ENCODE results near the gene NT5C3A. TPM values are rescaled to one million over a fixed set of nuclear protein-coding genes. Genes with fewer than 3 reads are reported as not detected.

NT5C3A gene
- total and polyA plus RNA-seq, 2 of the 13 experiments (the other 11 are each of a cell fraction or from before 2014, with no cell fraction given): 16.9 to 34.0 TPM

- TF ChIP-seq ZBTB46 (CRISPR knock-in tag; IDR thresholded peaks at IDR 0.05; ENCODE audit: borderline replicate concordance): no peak
- TF ChIP-seq ZNF761 (CRISPR knock-in tag; conservative IDR thresholded peaks at IDR 0.05): no peak
- TF ChIP-seq ZBTB43 (CRISPR knock-in tag; conservative IDR thresholded peaks at IDR 0.05): no peak
- TF ChIP-seq EZH2 (conservative IDR thresholded peaks at IDR 0.05; ENCODE audit: low read depth, low read length): no peak
- no peak for TF ChIP-seq CEBPG (CRISPR knock-in tag; IDR thresholded peaks at IDR 0.05)
- TF ChIP-seq KMT2B (CRISPR knock-in tag; IDR thresholded peaks at IDR 0.05): 0 out of 2 replicates have a peak, but pooled peaks have one; percentile 48
- TF ChIP-seq TEAD3 (CRISPR knock-in tag; optimal IDR thresholded peaks at IDR 0.05; ENCODE audit: borderline replicate concordance): no peak
- peak; percentile 55; the same call in 1 of the 2 replicates for TF ChIP-seq ZNF558 (CRISPR knock-in tag; IDR thresholded peaks at IDR 0.05; ENCODE audit: borderline replicate concordance)
- peak; percentile 41; the same call in 1 of the 2 replicates for TF ChIP-seq HES4 (CRISPR knock-in tag; IDR thresholded peaks at IDR 0.05; ENCODE audit: borderline replicate concordance)
- TF ChIP-seq ZUFSP (CRISPR knock-in tag; IDR thresholded peaks at IDR 0.05; ENCODE audit: borderline replicate concordance): no peak
- no peak for TF ChIP-seq SNAPC2 (CRISPR knock-in tag; IDR thresholded peaks at IDR 0.05)
- peak; percentile 78 for TF ChIP-seq ZFX (CRISPR knock-in tag; IDR thresholded peaks at IDR 0.05; ENCODE audit: low read depth)
- no peak for TF ChIP-seq ZNF816 (CRISPR knock-in tag; IDR thresholded peaks at IDR 0.05; ENCODE audit: borderline replicate concordance)
- TF ChIP-seq ZNF136 (CRISPR knock-in tag; IDR thresholded peaks at IDR 0.05; ENCODE audit: low read depth): 0 out of 2 replicates have a peak, but pooled peaks have one; percentile 32
- no peak for TF ChIP-seq ZNF329 (CRISPR knock-in tag; IDR thresholded peaks at IDR 0.05; ENCODE audit: low read depth)
- TF ChIP-seq CBX5 (CRISPR knock-in tag; IDR thresholded peaks at IDR 0.05; ENCODE audit: borderline replicate concordance): peak; percentile 73; the same call in 1 of the 2 replicates
- TF ChIP-seq CENPBD1 (CRISPR knock-in tag; IDR thresholded peaks at IDR 0.05; ENCODE audit: borderline replicate concordance, low read depth): no peak
- TF ChIP-seq BRF2 (CRISPR knock-in tag; IDR thresholded peaks at IDR 0.05): peak; percentile 62; the same call in 1 of the 2 replicates
- TF ChIP-seq ZMAT3 (CRISPR knock-in tag; conservative IDR thresholded peaks at IDR 0.05): no peak
- peak; percentile 48 for TF ChIP-seq SALL1 (CRISPR knock-in tag; IDR thresholded peaks at IDR 0.05)
- TF ChIP-seq GABPB1 (CRISPR knock-in tag; IDR thresholded peaks at IDR 0.05): peak; percentile 90
- TF ChIP-seq HNRNPH1 (optimal IDR thresholded peaks at IDR 0.05; ENCODE audit: low read depth, low read length): no peak
Observed at GRCh38 chr7:33109005-33109757, 46.6 kb upstream of the NT5C3A start, which contains the start of gene RP9 (continued).

Data from HepG2 (cell line).